ENCODE results near the gene PRKG1. TPM values are rescaled to one million over a fixed set of nuclear protein-coding genes. Genes with fewer than 3 reads are reported as not detected.

The PRKG1 gene
- total RNA-seq, 1 donor = 19.5 TPM

DNA sequence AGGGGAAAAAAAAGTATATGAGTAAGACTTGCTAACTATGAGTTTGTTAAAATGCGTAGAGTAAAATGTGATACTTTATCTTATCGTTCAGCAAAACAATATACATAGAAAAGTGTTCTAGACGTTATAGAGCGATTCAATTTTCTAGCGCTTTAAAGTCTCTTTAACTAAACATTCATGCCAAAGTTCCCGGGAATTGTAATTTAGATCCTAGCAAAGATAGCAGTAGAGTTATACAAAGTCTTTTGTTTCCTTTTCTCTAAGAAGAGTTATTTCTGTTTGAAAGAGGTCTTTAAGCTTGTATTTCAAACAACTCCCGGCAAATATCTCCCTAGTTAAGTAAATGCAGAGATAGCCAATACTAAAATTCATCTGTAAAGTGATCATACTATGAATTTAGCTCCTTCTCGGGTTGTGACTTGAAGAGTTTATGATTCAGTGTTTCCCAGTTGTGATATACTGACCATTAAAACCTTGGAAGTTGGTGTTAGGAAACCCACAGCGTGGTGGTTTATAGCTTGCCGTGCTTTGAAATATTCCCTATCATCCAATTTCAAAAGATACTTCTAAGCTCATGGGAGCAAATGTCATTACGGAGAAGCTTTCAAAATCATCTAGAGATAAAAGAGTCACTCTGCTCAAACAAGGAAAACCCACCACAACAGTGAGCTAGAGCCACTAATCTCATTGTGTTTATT is 453.4 kb downstream of the PRKG1 start:
- Histone ChIP-seq H3K4me1 (ENCODE audit: insufficient read depth, low read length) (no peaks in the 10 kb centered on the region), H3K4me2 (ENCODE audit: insufficient read depth, low read length) (peak overlapping the region; percentile 9), H3K4me3 (ENCODE audit: insufficient read depth, low read length) (no peak overlapping the region), H2AFZ (ENCODE audit: low read length) (no peak overlapping the region), H3K27ac (ENCODE audit: low read depth, low read length) (no peak overlapping the region), H4K20me1 (ENCODE audit: insufficient read depth, low read length) (no peaks in the 10 kb centered on the region), H3K36me3 (ENCODE audit: insufficient read depth, low read length) (no peaks in the 10 kb centered on the region), H3K27me3 (ENCODE audit: insufficient read depth, low read length) (no peaks in the 10 kb centered on the region), H3K9me3 (ENCODE audit: low read depth, low read length) (no peaks in the 10 kb centered on the region), H3K79me2 (ENCODE audit: insufficient read depth, low read length) (no peaks in the 10 kb centered on the region)
- DNase-seq (ENCODE audit: insufficient read length, low spot score, missing footprints) = no peak
- TF ChIP-seq, protein P1, sequence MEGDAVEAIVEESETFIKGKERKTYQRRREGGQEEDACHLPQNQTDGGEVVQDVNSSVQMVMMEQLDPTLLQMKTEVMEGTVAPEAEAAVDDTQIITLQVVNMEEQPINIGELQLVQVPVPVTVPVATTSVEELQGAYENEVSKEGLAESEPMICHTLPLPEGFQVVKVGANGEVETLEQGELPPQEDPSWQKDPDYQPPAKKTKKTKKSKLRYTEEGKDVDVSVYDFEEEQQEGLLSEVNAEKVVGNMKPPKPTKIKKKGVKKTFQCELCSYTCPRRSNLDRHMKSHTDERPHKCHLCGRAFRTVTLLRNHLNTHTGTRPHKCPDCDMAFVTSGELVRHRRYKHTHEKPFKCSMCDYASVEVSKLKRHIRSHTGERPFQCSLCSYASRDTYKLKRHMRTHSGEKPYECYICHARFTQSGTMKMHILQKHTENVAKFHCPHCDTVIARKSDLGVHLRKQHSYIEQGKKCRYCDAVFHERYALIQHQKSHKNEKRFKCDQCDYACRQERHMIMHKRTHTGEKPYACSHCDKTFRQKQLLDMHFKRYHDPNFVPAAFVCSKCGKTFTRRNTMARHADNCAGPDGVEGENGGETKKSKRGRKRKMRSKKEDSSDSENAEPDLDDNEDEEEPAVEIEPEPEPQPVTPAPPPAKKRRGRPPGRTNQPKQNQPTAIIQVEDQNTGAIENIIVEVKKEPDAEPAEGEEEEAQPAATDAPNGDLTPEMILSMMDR (IDR thresholded peaks at IDR 0.05; ENCODE audit: extremely low read depth, low read depth, low read length) = no peak

DNA sequence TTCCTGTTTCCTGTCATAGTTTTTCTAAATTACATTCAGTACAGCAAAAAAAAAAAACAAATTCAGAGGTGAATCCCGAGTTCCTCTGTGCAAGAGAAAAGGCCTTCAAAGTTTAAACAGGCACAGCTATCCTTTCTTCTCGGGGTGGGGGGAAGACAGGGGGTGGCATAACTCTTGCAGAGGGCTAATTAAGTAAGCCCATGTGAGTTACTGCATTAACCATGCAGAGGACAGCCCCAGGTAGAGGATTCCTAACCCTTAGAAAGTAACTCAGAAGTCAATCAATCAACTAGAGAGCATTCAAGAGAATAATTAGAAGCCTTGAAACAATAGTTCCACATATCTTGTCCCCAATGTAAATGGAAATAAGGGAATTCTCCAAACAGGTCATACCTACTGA is 454.2 kb downstream of the PRKG1 start:
- Histone ChIP-seq H2AFZ (ENCODE audit: low read length) (no peak overlapping the region), H3K27me3 (ENCODE audit: insufficient read depth, low read length) (no peaks in the 10 kb centered on the region), H3K4me3 (ENCODE audit: insufficient read depth, low read length) (no peak overlapping the region), H3K79me2 (ENCODE audit: insufficient read depth, low read length) (no peaks in the 10 kb centered on the region), H4K20me1 (ENCODE audit: insufficient read depth, low read length) (no peaks in the 10 kb centered on the region), H3K9me3 (ENCODE audit: low read depth, low read length) (no peaks in the 10 kb centered on the region), H3K4me1 (ENCODE audit: insufficient read depth, low read length) (no peaks in the 10 kb centered on the region), H3K27ac (ENCODE audit: low read depth, low read length) (no peak overlapping the region), H3K36me3 (ENCODE audit: insufficient read depth, low read length) (no peaks in the 10 kb centered on the region), H3K4me2 (ENCODE audit: insufficient read depth, low read length) (no peak overlapping the region)
- DNase-seq (ENCODE audit: insufficient read length, low spot score, missing footprints) = no peak
- TF ChIP-seq, protein P1 (IDR thresholded peaks at IDR 0.05; ENCODE audit: extremely low read depth, low read depth, low read length) = no peak

DNA sequence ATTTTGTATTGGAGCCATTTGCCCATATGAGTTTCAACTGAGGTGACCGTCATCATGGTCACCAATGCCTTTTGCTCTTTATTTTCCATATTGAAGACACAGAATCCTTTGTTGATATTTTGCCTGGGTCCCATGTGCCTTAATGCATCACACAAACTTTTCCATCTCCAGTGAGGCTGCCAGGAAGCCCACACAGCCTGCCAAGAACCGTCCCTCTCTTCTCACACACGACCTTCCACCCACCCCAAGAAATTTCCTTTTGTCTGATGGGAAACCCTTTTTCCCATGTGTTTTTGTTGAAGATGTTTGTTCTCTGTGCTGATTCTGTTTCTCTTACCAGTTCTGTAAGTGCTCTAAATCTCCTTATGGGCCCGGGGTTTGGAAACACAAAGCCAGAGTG is 456.3 kb downstream of the PRKG1 start:
- DNase-seq (ENCODE audit: insufficient read length, low spot score, missing footprints) = no peak
- Histone ChIP-seq H2AFZ (ENCODE audit: low read length) (no peak overlapping the region), H3K27me3 (ENCODE audit: insufficient read depth, low read length) (no peaks in the 10 kb centered on the region), H3K79me2 (ENCODE audit: insufficient read depth, low read length) (no peaks in the 10 kb centered on the region), H3K27ac (ENCODE audit: low read depth, low read length) (no peak overlapping the region), H3K4me1 (ENCODE audit: insufficient read depth, low read length) (no peaks in the 10 kb centered on the region), H3K36me3 (ENCODE audit: insufficient read depth, low read length) (no peaks in the 10 kb centered on the region), H3K9me3 (ENCODE audit: low read depth, low read length) (no peaks in the 10 kb centered on the region), H3K4me2 (ENCODE audit: insufficient read depth, low read length) (no peak overlapping the region), H3K4me3 (ENCODE audit: insufficient read depth, low read length) (no peak overlapping the region), H4K20me1 (ENCODE audit: insufficient read depth, low read length) (no peaks in the 10 kb centered on the region)
- TF ChIP-seq, protein P1 (IDR thresholded peaks at IDR 0.05; ENCODE audit: extremely low read depth, low read depth, low read length) = no peak

DNA sequence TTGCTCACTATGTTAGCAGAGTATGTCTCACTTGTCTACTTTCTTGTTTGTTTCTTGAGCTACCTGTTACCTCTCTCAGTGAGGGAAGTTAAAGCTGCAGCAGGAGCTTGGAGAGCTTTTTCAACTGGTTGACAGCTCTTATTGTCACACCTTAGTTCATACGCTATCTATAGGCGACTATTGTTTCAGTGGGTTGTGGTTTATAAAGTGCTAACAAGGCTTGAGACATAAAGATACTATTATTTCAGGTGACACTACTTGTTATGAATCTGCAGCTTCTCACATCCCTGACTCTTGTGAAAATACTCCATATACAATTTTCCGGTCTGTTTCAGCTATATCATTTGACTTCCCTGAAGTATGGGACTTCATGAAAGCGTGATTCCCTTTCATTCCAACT is 457.8 kb downstream of the PRKG1 start:
- TF ChIP-seq, protein P1 (IDR thresholded peaks at IDR 0.05; ENCODE audit: extremely low read depth, low read depth, low read length) = no peak
- Histone ChIP-seq H3K27ac (ENCODE audit: low read depth, low read length) (no peak overlapping the region), H2AFZ (ENCODE audit: low read length) (no peak overlapping the region), H3K36me3 (ENCODE audit: insufficient read depth, low read length) (no peaks in the 10 kb centered on the region), H3K27me3 (ENCODE audit: insufficient read depth, low read length) (no peaks in the 10 kb centered on the region), H3K4me3 (ENCODE audit: insufficient read depth, low read length) (no peak overlapping the region), H3K4me1 (ENCODE audit: insufficient read depth, low read length) (no peaks in the 10 kb centered on the region), H3K9me3 (ENCODE audit: low read depth, low read length) (no peaks in the 10 kb centered on the region), H3K79me2 (ENCODE audit: insufficient read depth, low read length) (no peaks in the 10 kb centered on the region), H4K20me1 (ENCODE audit: insufficient read depth, low read length) (no peaks in the 10 kb centered on the region), H3K4me2 (ENCODE audit: insufficient read depth, low read length) (no peak overlapping the region)
- no peak for DNase-seq (ENCODE audit: insufficient read length, low spot score, missing footprints)
